NCI-H2196 treated with DMSO at 0.1 percent for 48 hours (cell line): Measurements from ENCODE around the gene FBXW2.

Experiments
- DNase-seq: peaks from one replicate; lab custom pipeline; 2025; ENCODE audit not compliant: unreplicated experiment; lab: John Stamatoyannopoulos, UW

The FBXW2 gene

DNA sequence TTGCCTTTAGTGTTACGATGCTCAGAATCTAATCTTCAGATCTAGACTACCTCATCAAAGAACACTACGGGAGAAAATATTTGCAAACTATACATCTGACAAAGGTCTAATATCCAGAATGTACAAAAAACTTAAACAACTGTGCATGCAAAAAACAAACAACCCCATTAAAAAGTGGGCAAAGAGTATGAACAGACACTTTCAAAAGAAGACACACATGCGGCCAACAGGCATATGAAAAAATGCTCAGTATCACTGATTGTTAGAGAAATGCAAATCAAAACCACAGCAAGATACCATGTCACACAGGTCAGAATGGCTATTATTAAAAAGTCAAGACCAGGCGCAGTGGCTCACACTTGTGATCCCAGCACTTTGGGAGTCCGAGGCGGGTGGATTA, 47.9 kb downstream of the FBXW2 start:
- no peak for DNase-seq

DNA sequence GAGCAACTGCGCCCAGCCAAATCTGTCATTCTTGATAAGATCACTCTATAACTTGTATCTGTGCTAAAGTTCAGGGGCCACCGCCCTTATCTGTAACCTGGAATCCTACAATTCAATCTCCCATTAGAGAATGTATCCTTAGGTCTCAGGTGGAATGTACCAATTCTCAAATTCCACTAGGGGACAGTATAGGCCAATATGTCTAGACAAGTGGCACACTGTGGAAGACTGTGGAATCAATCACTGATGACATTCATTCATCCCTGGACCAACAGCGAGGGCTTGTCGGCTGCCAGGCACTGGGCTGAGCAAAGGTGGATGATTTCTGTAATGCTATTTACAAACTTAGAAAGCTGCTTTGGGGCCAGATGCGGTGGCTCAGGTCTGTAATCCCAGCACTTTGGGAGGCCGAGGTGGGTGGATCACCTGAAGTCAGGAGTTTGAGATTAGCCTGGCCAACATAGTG, 50.2 kb downstream of the FBXW2 start:
- DNase-seq, result no peak

- no peak for DNase-seq
Measured at GRCh38 chr9:120741701-120742100, 51.5 kb downstream of the FBXW2 start.

DNA sequence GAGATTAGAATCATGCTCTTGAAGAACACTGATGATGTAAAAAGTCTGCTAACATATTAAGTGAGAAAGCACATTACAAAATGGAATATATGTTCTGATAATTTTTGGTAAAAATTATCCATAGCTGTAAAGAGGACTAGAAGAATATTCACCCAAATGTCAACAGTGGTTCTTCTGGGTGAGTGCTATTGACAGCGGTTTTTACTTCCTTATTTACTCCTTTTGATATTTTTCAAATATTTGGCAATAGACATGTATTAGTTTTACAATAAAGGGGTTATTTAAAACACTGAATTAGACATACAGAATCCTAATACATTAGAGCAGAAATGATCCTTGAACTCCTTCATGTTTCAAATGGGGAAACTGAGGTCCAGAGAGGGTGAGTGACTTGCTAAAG, 52.0 kb downstream of the FBXW2 start:
- DNase-seq, result no peak

DNA sequence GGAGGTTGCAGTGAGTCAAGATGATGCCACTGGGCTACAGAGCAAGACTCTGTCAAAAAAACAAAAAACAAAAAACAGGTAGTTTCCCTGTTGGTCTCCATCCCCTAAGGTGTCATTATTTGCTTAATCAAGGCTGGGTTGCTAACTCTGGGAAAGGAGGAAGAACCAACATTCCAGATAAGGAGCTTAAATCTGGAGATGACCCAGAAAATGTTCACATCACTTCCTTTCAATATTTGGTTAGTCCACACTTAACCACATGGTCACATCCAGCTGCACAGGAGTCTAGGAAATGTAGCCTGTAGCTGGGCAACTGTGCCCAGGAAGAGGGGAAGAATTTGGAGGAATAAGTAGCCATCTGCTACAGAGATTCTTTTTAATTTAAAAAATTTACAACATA, 53.1 kb downstream of the FBXW2 start:
- no peak for DNase-seq

GRCh38 chr9:120737416-120738165, 55.6 kb downstream of the FBXW2 start:
- no peak for DNase-seq

DNA sequence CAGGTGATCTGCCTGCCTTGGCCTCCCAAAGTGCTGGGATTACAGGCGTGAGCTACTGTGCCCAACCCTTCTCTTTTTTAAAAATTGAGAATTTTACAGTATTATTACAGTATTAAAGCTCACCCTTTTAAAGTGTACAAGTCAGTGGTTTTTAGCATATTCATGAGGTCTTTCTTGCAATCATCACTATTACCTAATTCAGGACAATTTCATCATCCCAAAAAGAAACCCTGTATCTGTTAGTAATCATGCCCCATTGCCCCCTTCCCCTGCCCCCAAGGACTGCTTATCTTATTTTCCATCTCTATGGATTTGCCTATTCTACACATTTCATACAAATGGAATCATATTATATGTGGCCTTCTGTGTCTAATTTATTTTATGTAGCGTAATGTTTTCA, 56.3 kb downstream of the FBXW2 start:
- no peak for DNase-seq

DNA sequence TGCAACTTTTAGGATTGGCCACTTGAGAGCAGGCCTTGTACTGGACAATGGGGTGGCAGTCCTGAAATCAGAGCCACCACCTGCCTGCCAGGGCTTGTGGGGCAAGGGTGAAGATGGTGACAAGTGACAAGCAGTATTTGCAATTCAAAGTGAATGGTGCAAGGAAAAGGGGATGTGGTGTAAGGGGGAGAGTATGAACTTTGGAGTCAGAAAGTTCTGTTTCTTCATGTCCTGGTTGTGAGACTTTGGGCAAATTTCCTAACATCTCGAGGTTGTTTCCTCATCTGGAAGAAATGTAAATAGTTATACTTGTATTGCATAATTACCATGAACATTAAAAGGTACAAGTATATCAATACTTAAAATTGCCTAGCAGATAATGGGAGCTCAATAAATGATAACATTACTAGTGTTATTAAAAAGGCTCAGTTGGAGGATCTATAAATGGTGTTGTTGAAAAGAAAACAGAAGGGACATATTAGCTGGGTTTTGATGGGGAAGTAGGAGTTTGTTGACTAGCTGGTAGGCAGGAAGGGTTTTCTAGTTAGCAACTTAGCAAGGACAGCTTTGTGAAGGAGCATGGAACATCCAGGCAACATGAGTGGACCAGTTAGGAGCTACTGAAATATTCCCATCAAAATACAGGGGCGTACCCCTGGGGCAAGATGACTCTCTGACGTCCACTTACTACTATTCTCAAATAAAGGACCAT, 57.6 kb downstream of the FBXW2 start:
- no peak for DNase-seq

- no peak for DNase-seq
Measured at GRCh38 chr9:120734607-120735410, 58.4 kb downstream of the FBXW2 start.

DNA sequence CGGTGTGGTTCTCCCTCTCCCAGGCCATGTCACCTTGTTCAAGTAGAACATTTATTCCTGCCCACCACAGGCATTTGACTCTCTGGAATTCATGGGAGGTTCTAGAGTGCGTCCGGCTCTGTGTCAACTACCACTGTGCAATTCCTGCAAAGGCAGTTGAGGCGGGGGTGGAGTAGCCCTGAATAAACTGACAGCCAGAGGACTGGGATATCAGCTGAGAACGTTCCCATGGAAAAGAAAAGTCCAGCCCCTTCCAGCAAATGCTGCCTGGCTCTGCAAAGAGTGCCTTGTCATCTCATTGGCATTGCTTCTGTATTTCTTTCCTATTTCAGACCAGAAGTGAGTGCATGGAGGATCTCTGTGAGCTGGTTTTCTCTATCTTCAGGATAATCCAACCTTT, 60.0 kb downstream of the FBXW2 start:
- DNase-seq, result no peak

- peak; percentile 76 for DNase-seq
Measured at GRCh38 chr9:120730654-120731514, 62.3 kb downstream of the FBXW2 start.

GRCh38 chr9:120729791-120730241, 63.4 kb downstream of the FBXW2 start:
- no peak for DNase-seq

- no peak for DNase-seq
Measured at GRCh38 chr9:120726484-120726883, 66.7 kb downstream of the FBXW2 start.

DNA sequence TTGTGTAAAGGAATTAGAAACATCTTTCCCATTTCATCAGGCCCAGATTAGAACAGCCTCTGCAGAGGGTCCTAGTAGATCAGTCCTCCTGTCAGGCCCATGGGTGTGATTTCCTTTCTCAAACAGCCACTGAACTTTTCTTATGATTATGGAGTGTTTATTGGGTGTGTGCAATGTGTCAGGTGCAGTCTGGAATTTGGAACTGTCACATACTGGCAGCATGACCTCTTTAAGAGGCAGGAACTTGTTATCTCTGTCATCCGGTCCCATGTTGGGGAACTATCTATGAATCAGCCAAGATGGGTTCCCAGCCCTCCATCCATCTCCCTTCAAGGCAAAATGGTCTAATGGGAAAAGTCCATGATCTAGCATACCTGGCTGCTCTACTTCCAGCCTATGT, 67.3 kb downstream of the FBXW2 start:
- no peak for DNase-seq

DNA sequence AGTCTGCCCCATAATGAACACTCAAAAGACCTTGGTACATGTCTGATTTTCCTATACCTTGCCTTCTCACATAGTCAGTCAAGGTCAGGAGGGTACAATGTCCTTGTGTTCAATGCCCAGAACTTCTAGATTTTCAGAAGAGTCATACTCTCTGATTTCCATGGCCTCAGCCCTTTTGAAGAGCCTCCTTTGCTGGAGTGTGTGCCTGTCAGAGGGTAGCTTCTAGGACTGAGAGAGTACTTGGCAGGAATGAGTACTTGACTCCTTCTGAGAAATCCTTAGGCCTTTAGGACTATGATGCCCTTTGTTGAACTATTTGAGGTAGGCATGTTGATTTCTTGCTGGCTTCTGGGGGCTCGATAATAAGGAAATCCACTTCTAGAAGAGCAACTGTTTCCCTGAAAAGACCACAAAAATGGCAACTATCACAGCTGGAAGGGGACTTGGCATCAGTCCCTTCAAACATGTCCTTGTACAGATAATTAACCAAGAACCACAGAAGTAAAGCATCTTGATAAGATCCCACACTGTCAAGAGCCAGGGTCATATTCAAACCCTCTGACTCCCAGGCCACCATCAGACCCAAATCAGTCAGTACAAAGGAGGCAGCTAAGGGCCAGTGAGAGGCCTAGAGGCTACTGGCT, 68.3 kb downstream of the FBXW2 start:
- DNase-seq, result no peak

DNA sequence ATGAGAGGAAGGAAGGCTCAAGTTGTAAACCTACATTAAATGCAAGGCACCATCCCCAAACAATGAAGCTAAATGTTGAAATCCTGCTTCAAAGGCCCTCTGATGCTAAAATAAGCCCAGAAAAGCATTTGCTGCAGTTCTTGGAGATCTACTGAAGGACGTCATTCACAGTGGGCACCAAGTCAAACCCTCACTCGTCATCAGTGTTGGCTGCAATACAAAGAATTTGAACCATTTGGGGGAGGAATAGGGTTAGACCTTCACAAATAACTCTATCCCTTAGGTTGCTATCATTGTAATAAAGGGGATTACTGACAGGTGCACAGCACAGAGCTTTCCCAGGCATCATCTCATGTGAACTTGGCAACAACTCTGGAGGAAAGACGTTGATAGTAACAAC, 69.7 kb downstream of the FBXW2 start:
- DNase-seq, result no peak

DNA sequence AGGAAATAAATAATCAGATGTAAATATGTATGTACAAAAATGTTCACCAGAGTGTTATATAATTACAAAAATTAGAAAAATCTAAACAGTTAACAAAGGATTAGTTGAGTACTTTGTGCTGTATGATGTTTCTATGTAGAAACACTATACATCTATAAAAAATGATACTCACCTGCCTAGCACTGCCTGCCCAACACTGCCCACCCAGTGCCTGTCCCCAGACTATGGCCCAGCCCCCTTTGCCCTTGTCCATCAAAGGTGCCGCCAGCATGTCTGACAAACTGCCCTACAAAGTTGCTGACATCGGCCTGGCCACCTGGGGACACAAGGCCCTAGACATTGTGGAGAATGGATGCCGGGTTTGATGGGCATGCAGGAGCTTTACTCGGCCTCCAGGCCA, 72.8 kb downstream of the FBXW2 start:
- DNase-seq, result no peak

DNA sequence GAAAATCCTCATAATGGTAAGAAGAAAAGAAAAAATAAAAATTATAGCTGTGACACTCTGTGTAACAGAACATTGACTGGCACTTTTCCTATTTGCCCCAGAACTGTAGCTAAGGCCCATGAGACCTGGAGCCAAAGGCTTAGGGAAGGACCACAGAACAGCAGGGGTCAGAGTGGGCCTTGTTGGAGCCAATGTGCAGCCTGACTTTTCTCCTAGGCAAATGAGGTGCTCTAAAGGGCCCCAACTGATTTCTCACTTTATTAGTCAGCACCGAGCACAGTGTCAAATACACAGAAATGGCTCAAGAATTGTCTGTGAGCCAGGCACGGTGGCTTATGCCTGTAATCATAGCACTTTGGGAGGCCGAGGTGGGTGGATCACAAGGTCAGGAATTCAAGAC, 74.9 kb downstream of the FBXW2 start:
- no peak for DNase-seq

- DNase-seq, result no peak
Measured at GRCh38 chr9:120717176-120717575, 76.0 kb downstream of the FBXW2 start.

- no peak for DNase-seq
Measured at GRCh38 chr9:120716483-120716882, 76.7 kb downstream of the FBXW2 start.
